Upper lobe of left lung (tissue), 6 donors: ENCODE data around the gene LAMA2. TPM values are rescaled to one million over a fixed set of nuclear protein-coding genes. Genes with fewer than 3 reads are reported as not detected.

Experiments
- ATAC-seq, 2 donors: fragments of 200-7000 bp; cut with Tn5 transposase; one replicate each; pipeline ENCODE4 v1.9.1; 2022; ENCODE audit warnings: mild to moderate bottlenecking in 2 of 2, moderate library complexity in 2 of 2; ENCODE audit not compliant: low FRiP score in 2 of 2
- DNase-seq, 2 donors: peaks; one replicate each; pipeline ENCODE4 v3.0.0-alpha.2; 2019 to 2020
- H3K27ac ChIP-seq, 4 donors: fragments of 200-600 bp; sonication (generic); one replicate each; pipeline ENCODE4 v1.5.1; 2016 to 2019
- H3K27me3 ChIP-seq, 4 donors: fragments of 200-600 bp; sonication (generic); one replicate each; pipeline ENCODE4 v1.5.1; 2017 to 2019
- H3K36me3 ChIP-seq, 4 donors: fragments of 200-600 bp; sonication (generic); one replicate each; pipeline ENCODE4 v1.5.1; 2016 to 2019
- H3K4me1 ChIP-seq, 4 donors: fragments of 200-600 bp; sonication (generic); one replicate each; pipeline ENCODE4 v1.5.1; 2018 to 2019
- H3K4me3 ChIP-seq, 4 donors: fragments of 200-600 bp; sonication (generic); one replicate each; pipeline ENCODE4 v1.5.1; 2017 to 2019; ENCODE audit warnings: mild to moderate bottlenecking in 2 of 4, moderate library complexity in 1 of 4
- H3K9me3 ChIP-seq, 4 donors: fragments of 200-600 bp; sonication (generic); one replicate each; pipeline ENCODE4 v1.5.1; 2018 to 2019
- CTCF ChIP-seq, 6 experiments: fragments of 450-650 bp in 4 of 6; fragments of 200-600 bp in 2 of 6; sonication (generic) in 2 of 6; IDR thresholded peaks; one replicate each; pipeline ENCODE4 v1.5.1; 2016 to 2019; ENCODE audit warnings: antibody characterized with exemption in 6 of 6
- EP300 ChIP-seq, 4 donors: sonication (generic); formaldehyde crosslinking; IDR thresholded peaks; one replicate each; pipeline ENCODE4 v1.5.1; 2017; ENCODE audit warnings: antibody characterized with exemption in 4 of 4, control low read depth in 2 of 4
- POLR2A ChIP-seq, 4 donors: fragments of 450-650 bp; IDR thresholded peaks; one replicate each; pipeline ENCODE4 v1.5.1; 2016 to 2017; ENCODE audit warnings: antibody characterized with exemption in 4 of 4, mild to moderate bottlenecking in 2 of 4
- POLR2AphosphoS5 ChIP-seq, 2 donors: sonication (generic); formaldehyde crosslinking; IDR thresholded peaks; one replicate each; pipeline ENCODE4 v1.5.1; 2017; ENCODE audit warnings: antibody characterized with exemption in 2 of 2
- WGBS, 2 donors: methylation state at CpG; one replicate each; pipeline ENCODE4 v1.1.5; 2017 to 2018; 5-methylcytosine and 5-hydroxymethylcytosine counted together
- total RNA-seq, 6 donors: library from RNA; depleted of rRNA in 4 of 6; stranded (reverse); fragments of >200 nt in 4 of 6; gene quantifications; one replicate each; pipeline versions ENCODE4 v1.1.0 to v1.2.1, GENCODE V29; 2016 to 2021
- donor health status: DM: no; HTN: no; CAD: no; lungs with moderate emphysema.
- donor health status: DM: no; HTN: yes; CAD: no; lungs with severe emphysema.

LAMA2 gene
- total RNA-seq, 6 donors from 2014 or later, result 41.9 to 82.8 (median 62.4) TPM

- WGBS, 2 donors, result 84 to 86% methylated on average over 3 of the region's 3 CpGs
- Histone ChIP-seq H3K4me3 (no peak overlapping the region), H3K9me3 (no peaks in the 10 kb centered on the region), H3K27me3 (no peaks in the 10 kb centered on the region), H3K27ac (no peak overlapping the region), H3K36me3 (no peaks in the 10 kb centered on the region), H3K4me1 (no peaks in the 10 kb centered on the region)
- peak in 1 of 2 donors; percentile 23 for ATAC-seq
- TF ChIP-seq EP300 (IDR thresholded peaks at IDR 0.05), result no peak
- no peak for TF ChIP-seq POLR2AphosphoS5 (IDR thresholded peaks at IDR 0.05)
- no peak for TF ChIP-seq POLR2A (IDR thresholded peaks at IDR 0.05)
- TF ChIP-seq CTCF (IDR thresholded peaks at IDR 0.05), result no peak
- DNase-seq, result no peak
These were observed 304.1 kb downstream of the LAMA2 start for GRCh38 chr6:129186988-129187387.

DNA sequence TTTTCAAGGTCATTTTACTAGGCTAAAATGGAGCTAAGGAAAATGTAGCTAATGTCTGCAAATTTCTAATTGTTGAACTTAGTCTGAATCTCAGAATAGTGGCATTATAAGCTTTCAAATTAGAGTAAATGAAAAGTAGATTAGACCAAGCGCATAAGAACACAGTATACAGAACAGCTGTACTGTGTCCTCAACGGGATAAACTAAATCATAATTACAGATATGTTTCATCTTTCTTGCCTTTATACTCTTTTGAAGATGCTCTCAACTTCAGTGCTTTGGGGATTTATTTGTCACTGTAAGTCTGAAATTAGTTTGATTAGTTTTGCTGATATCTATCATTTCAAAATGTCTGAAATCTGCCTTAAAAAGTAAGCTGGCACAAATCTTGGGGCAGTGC is 305.4 kb downstream of the LAMA2 start:
- H3K27ac ChIP-seq, result no peak overlapping the region
- TF ChIP-seq CTCF (IDR thresholded peaks at IDR 0.05), result no peak
- TF ChIP-seq POLR2A (IDR thresholded peaks at IDR 0.05), result no peak
- TF ChIP-seq EP300 (IDR thresholded peaks at IDR 0.05), result no peak
- TF ChIP-seq POLR2AphosphoS5 (IDR thresholded peaks at IDR 0.05), result no peak
- DNase-seq (no peak), ATAC-seq (no peak)
- 78 to 85% methylated on average over 2 of the region's 2 CpGs for WGBS, 2 donors
- no peaks in the 10 kb centered on the region for H3K4me1 ChIP-seq
- no peak overlapping the region for H3K4me3 ChIP-seq
- H3K9me3 ChIP-seq, result no peaks in the 10 kb centered on the region
- H3K36me3 ChIP-seq, result peaks cover 0 to 3% (median 0%) of the 10 kb centered on the region in 4 donors
- H3K27me3 ChIP-seq, result no peaks in the 10 kb centered on the region

DNA sequence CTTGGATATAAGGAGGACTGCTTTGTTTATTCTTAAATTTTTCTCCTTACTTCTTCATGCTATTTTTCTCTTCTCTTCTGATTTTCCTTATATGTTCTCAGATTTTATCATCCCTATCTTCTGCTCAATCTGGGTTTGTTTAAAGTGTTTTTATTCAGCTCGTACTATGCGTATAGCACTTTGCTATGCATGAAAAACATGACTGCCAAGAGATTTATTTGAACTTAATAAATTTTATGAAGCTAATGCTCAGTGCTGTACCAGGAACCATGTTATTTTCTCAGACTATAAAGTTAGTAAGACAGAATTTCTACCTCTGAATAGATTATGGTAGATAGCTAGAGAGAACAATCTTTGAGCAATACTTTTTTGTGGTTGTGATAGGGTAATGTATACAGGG is 305.9 kb downstream of the LAMA2 start:
- TF ChIP-seq POLR2A (IDR thresholded peaks at IDR 0.05), result no peak
- no peak for TF ChIP-seq EP300 (IDR thresholded peaks at IDR 0.05)
- TF ChIP-seq POLR2AphosphoS5 (IDR thresholded peaks at IDR 0.05), result no peak
- TF ChIP-seq CTCF (IDR thresholded peaks at IDR 0.05), result no peak
- WGBS, 2 donors, result 83 to 84% methylated on average over 2 of the region's 2 CpGs
- H3K9me3 ChIP-seq, result no peaks in the 10 kb centered on the region
- no peak overlapping the region for H3K27ac ChIP-seq
- peaks cover 0 to 3% (median 0%) of the 10 kb centered on the region in 4 donors for H3K36me3 ChIP-seq
- H3K4me3 ChIP-seq, result no peak overlapping the region
- no peak for DNase-seq
- no peaks in the 10 kb centered on the region for H3K27me3 ChIP-seq
- no peak for ATAC-seq
- no peaks in the 10 kb centered on the region for H3K4me1 ChIP-seq

- ATAC-seq (no peak), DNase-seq (no peak)
- Histone ChIP-seq H3K4me3 (no peak overlapping the region), H3K27ac (no peak overlapping the region), H3K27me3 (no peaks in the 10 kb centered on the region), H3K9me3 (no peaks in the 10 kb centered on the region), H3K36me3 (peaks cover 0 to 3% (median 0%) of the 10 kb centered on the region in 4 donors), H3K4me1 (no peaks in the 10 kb centered on the region)
- TF ChIP-seq POLR2A (IDR thresholded peaks at IDR 0.05), result no peak
- no peak for TF ChIP-seq CTCF (IDR thresholded peaks at IDR 0.05)
- TF ChIP-seq EP300 (IDR thresholded peaks at IDR 0.05), result no peak
- no peak for TF ChIP-seq POLR2AphosphoS5 (IDR thresholded peaks at IDR 0.05)
- WGBS, 2 donors, result 78 to 83% methylated on average over 1 of the region's 1 CpG
These were observed 306.3 kb downstream of the LAMA2 start for GRCh38 chr6:129189266-129189665.

GRCh38 chr6:129191235-129191634 is 308.3 kb downstream of the LAMA2 start:
- H3K4me3 ChIP-seq, result no peak overlapping the region
- no peak overlapping the region for H3K27ac ChIP-seq
- H3K4me1 ChIP-seq, result no peaks in the 10 kb centered on the region
- no peak for DNase-seq
- ATAC-seq, result no peak
- H3K9me3 ChIP-seq, result no peaks in the 10 kb centered on the region
- WGBS, 2 donors, result 50 to 52% methylated on average over 2 of the region's 2 CpGs
- H3K36me3 ChIP-seq, result peaks cover 0 to 3% (median 0%) of the 10 kb centered on the region in 4 donors
- TF ChIP-seq POLR2AphosphoS5 (IDR thresholded peaks at IDR 0.05) (no peak), POLR2A (IDR thresholded peaks at IDR 0.05) (no peak), CTCF (IDR thresholded peaks at IDR 0.05) (no peak), EP300 (IDR thresholded peaks at IDR 0.05) (no peak)
- H3K27me3 ChIP-seq, result no peaks in the 10 kb centered on the region
